Activated CD4-positive, alpha-beta T cell treated with anti-CD3 and anti-CD28 coated beads for 36 hours (primary cell): ENCODE results near the gene GPR22. TPM values are rescaled to one million over a fixed set of nuclear protein-coding genes. Genes with fewer than 3 reads are reported as not detected.

Experiments
- ATAC-seq: fragments of 200-7000 bp; cut with Tn5 transposase; one replicate; pipeline ENCODE4 v1.10.0; 2021; ENCODE audit warnings: mild to moderate bottlenecking, moderate library complexity
- CTCF ChIA-PET: fragments of 350-600 bp; sonication (Branson Sonifier 250); formaldehyde crosslinking; loops from one replicate; lab custom pipeline; 2021; ENCODE audit warnings: antibody characterized with exemption; lab: Charles Lee
- POLR2A ChIA-PET: fragments of 350-600 bp; sonication (Branson Sonifier 250); formaldehyde crosslinking; loops from one replicate; lab custom pipeline; 2021; ENCODE audit warnings: antibody characterized with exemption, inconsistent platforms; lab: Charles Lee
- DNase-seq: peaks from one replicate; pipeline ENCODE4 v3.0.0-alpha.2; 2020
- H3K27ac Mint-ChIP-seq: one replicate; pipeline ENCODE4 v1.8.0; 2021; ENCODE audit warnings: mixed read lengths
- H3K27me3 Mint-ChIP-seq: one replicate; pipeline ENCODE4 v1.8.0; 2021; ENCODE audit warnings: mixed read lengths
- H3K36me3 Mint-ChIP-seq: one replicate; pipeline ENCODE4 v1.8.0; 2021; ENCODE audit warnings: low read depth, mixed read lengths
- H3K4me1 Mint-ChIP-seq: one replicate; pipeline ENCODE4 v1.8.0; 2021; ENCODE audit warnings: mixed read lengths
- H3K4me3 Mint-ChIP-seq: one replicate; pipeline ENCODE4 v1.8.0; 2021; ENCODE audit warnings: mild to moderate bottlenecking, moderate library complexity, mixed read lengths
- H3K9me3 Mint-ChIP-seq: one replicate; pipeline ENCODE4 v1.8.0; 2021; ENCODE audit warnings: low read depth, mixed read lengths
- intact Hi-C, 2 experiments: fragments of 100-400 bp; cut with DNase I in 1 of 2; cut with micrococcal nuclease in 1 of 2; formaldehyde crosslinking; loops; one replicate each; pipeline versions ENCODE4 v1.14.2 to v1.15.1; 2022 to 2024; cut with DNase I, micrococcal nuclease
- total RNA-seq, 2 experiments: library from RNA; stranded (reverse); gene quantifications; one replicate each; pipeline ENCODE4 v1.2.3, GENCODE V29; 2021

The GPR22 gene, protein sequence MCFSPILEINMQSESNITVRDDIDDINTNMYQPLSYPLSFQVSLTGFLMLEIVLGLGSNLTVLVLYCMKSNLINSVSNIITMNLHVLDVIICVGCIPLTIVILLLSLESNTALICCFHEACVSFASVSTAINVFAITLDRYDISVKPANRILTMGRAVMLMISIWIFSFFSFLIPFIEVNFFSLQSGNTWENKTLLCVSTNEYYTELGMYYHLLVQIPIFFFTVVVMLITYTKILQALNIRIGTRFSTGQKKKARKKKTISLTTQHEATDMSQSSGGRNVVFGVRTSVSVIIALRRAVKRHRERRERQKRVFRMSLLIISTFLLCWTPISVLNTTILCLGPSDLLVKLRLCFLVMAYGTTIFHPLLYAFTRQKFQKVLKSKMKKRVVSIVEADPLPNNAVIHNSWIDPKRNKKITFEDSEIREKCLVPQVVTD
- total RNA-seq, result not detected

DNA sequence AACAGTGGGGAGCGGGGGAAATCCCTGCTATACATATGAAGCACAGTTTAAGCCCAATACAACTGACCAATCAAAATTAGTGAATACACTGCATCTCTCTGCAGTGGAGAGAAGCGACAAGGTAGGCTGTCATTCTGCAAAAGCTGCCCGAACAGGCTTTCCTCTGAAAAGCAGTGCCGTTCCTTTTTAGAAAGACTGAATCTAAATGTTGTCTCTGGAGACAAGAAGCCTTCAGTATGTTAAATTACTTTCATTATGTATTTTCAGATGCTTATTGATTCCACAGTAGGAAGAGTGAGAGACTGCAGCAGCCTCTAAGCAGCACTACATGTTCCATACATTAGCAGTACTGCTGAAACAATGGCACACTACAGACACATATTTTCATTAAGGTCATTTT is at the start of gene GPR22:
Gene GPR22 (plus strand): TSS at position 129 of the 400 bp plus-strand sequence. CDS start 4,004 bp downstream, outside the sequence.
- H3K27me3 Mint-ChIP-seq, result no peaks in the 10 kb centered on the region
- no peaks in the 10 kb centered on the region for H3K4me1 Mint-ChIP-seq
- H3K4me3 Mint-ChIP-seq, result no peak within 1 kb of the TSS
- H3K36me3 Mint-ChIP-seq, result peaks cover 5% of the 10 kb centered on the region
- H3K9me3 Mint-ChIP-seq, result no peaks in the 10 kb centered on the region
- ATAC-seq (no peak), DNase-seq (no peak)
- intact Hi-C loops, result loop anchor here in 1 of 2 experiments (10.0 kb wide), 1 partner anchor 195 kb away; the partner anchor contains the start of gene SLC26A4
- no peak within 1 kb of the TSS for H3K27ac Mint-ChIP-seq
- CTCF ChIA-PET, result interaction anchor here (0.7 to 1.8 kb wide), 3 partner anchors 11 to 290 kb away, joined by 3 to 4 read pairs (median 4); no protein-coding TSS in a partner anchor
- POLR2A ChIA-PET, result no interaction called here

DNA sequence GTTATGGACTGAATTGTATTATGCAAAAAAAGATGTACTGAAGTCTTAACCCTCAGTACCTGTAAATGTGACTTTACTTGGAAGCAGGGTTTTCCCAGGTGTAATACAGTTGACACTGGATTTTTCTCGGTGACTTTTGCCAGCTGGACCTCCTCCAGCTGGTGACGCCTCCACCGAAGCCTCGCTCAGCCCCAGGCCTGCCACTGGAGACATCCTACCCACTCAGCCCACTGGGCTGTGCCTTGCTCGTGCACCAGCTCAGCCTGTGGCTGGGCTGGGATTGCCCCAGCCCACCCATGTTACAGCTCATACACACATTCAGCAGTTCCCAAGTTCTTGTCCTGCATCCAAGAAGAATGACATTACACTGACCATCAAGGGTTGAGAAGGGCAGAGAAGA is 42.4 kb upstream of the GPR22 start:
- ChIA-PET CTCF (no interaction called here), POLR2A (no interaction called here)
- H3K4me3 Mint-ChIP-seq, result no peak overlapping the region
- H3K27ac Mint-ChIP-seq, result no peak overlapping the region
- peaks cover 12% of the 10 kb centered on the region for H3K36me3 Mint-ChIP-seq
- H3K4me1 Mint-ChIP-seq, result peaks cover 2% of the 10 kb centered on the region
- peaks cover 4% of the 10 kb centered on the region for H3K9me3 Mint-ChIP-seq
- intact Hi-C loops, result no loop called here
- DNase-seq, result no peak
- no peak for ATAC-seq
- H3K27me3 Mint-ChIP-seq, result no peaks in the 10 kb centered on the region

DNA sequence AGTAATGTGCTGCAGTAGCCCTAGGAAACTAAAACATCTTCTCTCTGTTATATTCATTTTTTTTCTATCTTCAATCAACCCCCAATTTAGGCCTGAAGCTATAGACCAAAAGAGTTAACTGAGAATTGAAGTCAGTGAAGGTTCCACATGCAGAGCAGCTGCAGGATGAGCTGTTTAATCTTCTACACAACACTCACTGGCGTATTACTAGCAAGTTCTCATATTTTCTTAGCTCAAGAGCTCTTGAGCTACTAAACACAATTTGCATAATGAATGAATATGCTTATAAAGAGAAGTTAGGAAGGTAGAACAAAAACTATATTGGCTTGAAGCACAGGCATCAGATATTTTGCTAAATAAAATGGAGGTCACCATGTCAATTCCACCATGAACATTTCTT is 41.2 kb upstream of the GPR22 start:
- Mint-ChIP-seq H3K36me3 (peaks cover 15% of the 10 kb centered on the region), H3K27ac (no peak overlapping the region), H3K27me3 (no peaks in the 10 kb centered on the region), H3K9me3 (peaks cover 6% of the 10 kb centered on the region), H3K4me3 (no peak overlapping the region), H3K4me1 (peaks cover 2% of the 10 kb centered on the region)
- ChIA-PET CTCF (no interaction called here), POLR2A (no interaction called here)
- ATAC-seq (no peak), DNase-seq (no peak)
- intact Hi-C loops, result no loop called here

DNA sequence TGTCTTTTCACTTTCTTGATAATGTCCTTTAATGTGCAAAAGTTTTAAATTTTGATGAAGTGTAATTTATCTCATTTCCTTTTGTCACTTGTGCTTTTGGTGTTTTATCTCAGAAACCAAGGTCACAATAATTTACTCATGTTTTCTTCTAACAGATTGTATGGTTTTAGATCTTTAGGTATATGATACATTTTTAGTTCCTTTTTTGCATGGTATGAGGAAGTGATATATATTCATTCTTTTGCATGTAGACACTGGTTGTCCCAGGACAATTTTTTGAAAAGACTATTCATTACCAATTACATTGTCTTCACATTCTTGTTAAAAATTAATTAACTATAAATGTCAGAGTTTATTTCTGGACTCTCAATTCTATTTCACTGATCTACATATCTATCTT is 39.8 kb upstream of the GPR22 start:
- ChIA-PET CTCF (no interaction called here), POLR2A (no interaction called here)
- ATAC-seq, result no peak

DNA sequence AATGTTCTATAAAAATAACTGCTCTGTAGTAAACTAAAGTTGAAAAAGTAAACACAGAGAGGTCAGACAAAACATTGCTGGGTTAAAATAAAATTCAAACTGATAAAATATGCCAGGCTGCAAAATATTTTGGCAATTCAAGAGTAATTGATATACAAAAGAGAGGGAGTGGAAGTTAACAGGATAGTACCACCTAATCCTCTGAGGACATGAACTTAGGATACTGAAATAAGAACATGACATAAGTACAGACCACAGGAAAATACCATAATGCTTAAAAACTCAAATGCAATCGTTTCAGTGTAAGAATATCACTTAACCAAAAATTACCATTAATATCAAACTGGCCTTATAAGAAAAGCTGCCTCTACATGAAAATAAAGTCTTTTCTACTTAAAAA is 37.6 kb upstream of the GPR22 start:
- ChIA-PET POLR2A (no interaction called here), CTCF (no interaction called here)
- ATAC-seq (no peak), DNase-seq (no peak)
- no peak overlapping the region for H3K27ac Mint-ChIP-seq
- H3K9me3 Mint-ChIP-seq, result peaks cover 11% of the 10 kb centered on the region
- peaks cover 2% of the 10 kb centered on the region for H3K4me1 Mint-ChIP-seq
- H3K4me3 Mint-ChIP-seq, result no peak overlapping the region
- no peaks in the 10 kb centered on the region for H3K27me3 Mint-ChIP-seq
- peaks cover 28% of the 10 kb centered on the region for H3K36me3 Mint-ChIP-seq
- intact Hi-C loops, result no loop called here

More for the DNA sequence above, 39.8 kb upstream of the GPR22 start:
- peaks cover 8% of the 10 kb centered on the region for H3K9me3 Mint-ChIP-seq
- DNase-seq, result no peak
- intact Hi-C loops, result no loop called here
- H3K4me3 Mint-ChIP-seq, result no peak overlapping the region
- H3K27ac Mint-ChIP-seq, result no peak overlapping the region
- no peaks in the 10 kb centered on the region for H3K27me3 Mint-ChIP-seq
- peaks cover 2% of the 10 kb centered on the region for H3K4me1 Mint-ChIP-seq
- H3K36me3 Mint-ChIP-seq, result peaks cover 20% of the 10 kb centered on the region

DNA sequence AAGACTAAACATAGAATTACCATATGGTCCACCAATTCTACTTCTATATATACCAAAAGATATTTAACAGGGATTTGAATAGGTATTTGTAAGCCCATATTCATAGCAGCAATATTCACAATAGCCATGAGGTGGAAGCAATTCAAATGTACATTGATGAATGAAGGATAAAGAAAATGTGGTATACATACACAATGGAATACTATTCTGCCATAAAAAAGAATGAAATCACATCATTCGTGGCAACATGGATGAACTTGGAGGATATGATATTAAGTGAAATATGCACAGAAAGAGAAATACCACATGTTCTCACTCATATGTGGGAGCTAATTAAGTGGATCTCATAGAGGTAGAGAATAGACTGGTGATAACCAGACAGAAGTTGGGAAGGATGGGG is 34.1 kb upstream of the GPR22 start:
- ChIA-PET CTCF (no interaction called here), POLR2A (no interaction called here)
- H3K4me1 Mint-ChIP-seq, result peaks cover 2% of the 10 kb centered on the region
- intact Hi-C loops, result no loop called here
- ATAC-seq (no peak), DNase-seq (no peak)
- peaks cover 21% of the 10 kb centered on the region for H3K36me3 Mint-ChIP-seq
- no peak overlapping the region for H3K27ac Mint-ChIP-seq
- H3K27me3 Mint-ChIP-seq, result no peaks in the 10 kb centered on the region
- peaks cover 11% of the 10 kb centered on the region for H3K9me3 Mint-ChIP-seq
- H3K4me3 Mint-ChIP-seq, result no peak overlapping the region

DNA sequence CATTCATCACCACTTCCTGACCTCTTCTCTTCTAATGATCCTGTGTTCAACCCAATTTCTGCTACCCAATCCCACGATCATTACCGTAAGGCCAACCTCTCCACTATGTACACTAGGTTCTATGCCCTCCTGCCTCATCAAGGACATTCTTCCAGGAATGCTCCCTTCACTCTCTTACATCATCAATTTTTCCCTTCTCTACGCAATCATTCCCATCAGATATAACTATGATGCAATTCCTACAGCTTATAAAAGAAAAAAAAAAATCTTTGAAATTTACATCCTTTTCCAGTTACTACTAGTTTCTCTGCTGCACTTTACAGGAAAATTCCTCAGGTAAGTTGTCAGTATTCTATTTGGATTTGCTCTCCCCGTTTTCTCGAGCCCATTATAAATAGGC is 30.8 kb upstream of the GPR22 start:
- Mint-ChIP-seq H3K27ac (no peak overlapping the region), H3K4me3 (no peak overlapping the region), H3K36me3 (peaks cover 21% of the 10 kb centered on the region), H3K27me3 (no peaks in the 10 kb centered on the region), H3K9me3 (peaks cover 5% of the 10 kb centered on the region), H3K4me1 (peaks cover 2% of the 10 kb centered on the region)
- intact Hi-C loops, result no loop called here
- DNase-seq (no peak), ATAC-seq (no peak)
- ChIA-PET POLR2A (no interaction called here), CTCF (no interaction called here)

DNA sequence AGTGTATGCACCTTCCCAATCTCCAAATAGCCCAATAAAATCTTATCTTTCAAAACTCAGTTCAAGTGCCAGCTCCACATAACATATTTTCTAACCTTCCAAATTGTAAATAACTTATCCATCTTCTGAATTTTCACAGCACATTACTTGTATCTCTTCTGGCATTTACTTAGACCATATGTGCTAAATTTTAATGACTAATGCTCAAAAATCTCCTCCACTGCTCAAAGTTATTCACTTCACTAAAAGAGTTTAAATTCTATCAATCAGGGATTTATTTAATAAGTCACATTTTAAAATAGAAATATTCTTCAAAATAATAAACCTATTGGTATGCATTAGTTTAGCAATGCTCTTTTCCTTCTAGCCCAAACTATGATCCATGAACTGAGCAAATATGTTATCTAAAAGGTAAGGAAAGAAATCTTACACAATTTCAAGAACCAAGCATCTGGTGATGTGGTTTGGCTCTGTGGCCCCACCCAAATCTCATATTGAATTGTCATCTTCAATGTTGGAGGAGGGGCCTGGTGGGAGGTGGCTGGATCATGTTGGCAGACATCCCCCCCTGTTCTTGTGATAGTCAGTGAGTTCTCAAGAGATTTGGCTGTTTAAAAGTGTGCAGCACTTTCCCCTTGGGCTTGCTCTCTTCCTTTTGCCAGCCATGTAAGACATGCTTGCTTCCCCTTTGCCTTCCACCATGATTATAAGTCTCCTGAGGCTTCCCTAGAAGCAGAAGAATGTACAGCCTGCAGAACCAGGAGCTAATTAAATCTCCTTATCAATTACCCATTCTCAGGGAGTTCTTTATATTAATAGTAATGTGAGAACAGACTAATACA is 28.1 kb upstream of the GPR22 start:
- intact Hi-C loops, result no loop called here
- no peaks in the 10 kb centered on the region for H3K9me3 Mint-ChIP-seq
- peaks cover 12% of the 10 kb centered on the region for H3K36me3 Mint-ChIP-seq
- no peaks in the 10 kb centered on the region for H3K27me3 Mint-ChIP-seq
- CTCF ChIA-PET, result interaction anchor here (0.7 kb wide), 1 partner anchor 21 kb away, joined by 3 read pairs; no protein-coding TSS in a partner anchor
- DNase-seq (no peak), ATAC-seq (no peak)
- no peak overlapping the region for H3K4me3 Mint-ChIP-seq
- POLR2A ChIA-PET, result no interaction called here
- no peak overlapping the region for H3K27ac Mint-ChIP-seq
- peaks cover 8% of the 10 kb centered on the region for H3K4me1 Mint-ChIP-seq

DNA sequence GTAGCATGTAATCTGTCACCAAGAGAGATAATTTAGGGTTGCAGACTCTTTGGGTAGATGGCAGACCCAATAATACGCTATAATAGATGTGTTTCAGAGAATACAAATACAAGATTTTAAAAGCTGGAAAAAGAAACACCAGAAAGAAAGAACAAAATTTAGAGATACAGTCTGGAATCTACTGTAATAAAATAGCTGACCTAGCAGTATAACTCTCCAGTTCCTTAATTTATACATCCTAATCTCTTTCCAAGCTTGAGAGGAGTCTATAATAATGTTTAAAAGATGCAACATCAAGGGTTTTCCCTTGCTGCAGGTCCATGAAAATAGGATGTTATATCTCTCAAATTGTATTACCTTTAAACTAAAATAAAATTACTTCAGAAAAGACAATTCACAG is 27.2 kb upstream of the GPR22 start:
- H3K27ac Mint-ChIP-seq, result no peak overlapping the region
- POLR2A ChIA-PET, result no interaction called here
- CTCF ChIA-PET, result interaction anchor here (0.8 to 1.2 kb wide), 2 partner anchors 134 to 342 kb away, joined by 3 to 5 read pairs; no protein-coding TSS in a partner anchor
- no peaks in the 10 kb centered on the region for H3K9me3 Mint-ChIP-seq
- ATAC-seq, result no peak
- intact Hi-C loops, result no loop called here
- no peaks in the 10 kb centered on the region for H3K27me3 Mint-ChIP-seq
- DNase-seq, result no peak
- H3K4me3 Mint-ChIP-seq, result no peak overlapping the region
- peaks cover 13% of the 10 kb centered on the region for H3K4me1 Mint-ChIP-seq
- peaks cover 12% of the 10 kb centered on the region for H3K36me3 Mint-ChIP-seq

DNA sequence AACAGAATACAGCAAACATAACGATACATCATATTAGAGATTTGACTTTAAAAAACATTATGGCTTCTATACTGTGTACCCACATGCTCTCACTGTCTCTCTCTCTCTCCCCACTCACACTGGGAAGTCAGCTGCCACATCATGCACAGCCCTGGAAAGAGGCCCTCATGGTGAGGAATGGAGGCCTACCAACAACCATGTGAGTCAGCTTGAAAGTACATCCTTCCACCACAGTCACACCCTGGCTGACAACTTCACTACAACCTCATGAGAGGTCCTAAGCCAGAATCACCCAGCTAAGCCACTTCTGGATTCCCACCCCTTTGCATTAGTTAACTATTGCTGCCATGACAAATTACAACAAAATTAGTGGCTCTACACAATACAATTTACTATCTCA is 23.3 kb upstream of the GPR22 start:
- intact Hi-C loops, result no loop called here
- peaks cover 13% of the 10 kb centered on the region for H3K4me1 Mint-ChIP-seq
- DNase-seq (peak; percentile 52), ATAC-seq (peak; percentile 96)
- H3K27ac Mint-ChIP-seq, result no peak overlapping the region
- ChIA-PET CTCF (interaction anchor here (0.6 to 1.0 kb wide), 3 partner anchors 18 to 1126 kb away, joined by 3 to 4 read pairs (median 3); no protein-coding TSS in a partner anchor), POLR2A (no interaction called here)
- H3K4me3 Mint-ChIP-seq, result no peak overlapping the region
- H3K27me3 Mint-ChIP-seq, result no peaks in the 10 kb centered on the region
- H3K36me3 Mint-ChIP-seq, result peaks cover 20% of the 10 kb centered on the region
- no peaks in the 10 kb centered on the region for H3K9me3 Mint-ChIP-seq

DNA sequence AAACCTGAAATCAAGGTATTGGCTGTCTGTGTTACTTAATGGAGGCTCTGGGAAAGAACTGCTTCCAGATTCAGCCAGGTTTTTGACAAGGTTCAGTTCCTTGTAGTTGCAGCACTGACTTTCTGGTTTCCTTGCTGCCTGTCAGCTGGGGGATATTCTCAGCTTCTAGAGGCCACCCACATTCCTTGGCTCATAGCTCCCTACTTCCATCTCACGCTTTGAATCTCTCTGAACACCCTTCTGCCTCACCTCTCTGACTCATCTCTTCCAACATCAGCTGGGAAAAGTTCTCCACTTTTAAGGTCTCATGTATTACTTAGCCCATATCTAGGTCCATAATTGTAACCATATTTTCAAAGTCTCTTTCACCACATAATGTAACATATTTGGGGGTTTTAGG is 22.9 kb upstream of the GPR22 start:
- Mint-ChIP-seq H3K4me1 (peaks cover 13% of the 10 kb centered on the region), H3K36me3 (peaks cover 17% of the 10 kb centered on the region), H3K27me3 (no peaks in the 10 kb centered on the region), H3K9me3 (no peaks in the 10 kb centered on the region), H3K4me3 (no peak overlapping the region), H3K27ac (no peak overlapping the region)
- ATAC-seq (peak; percentile 23), DNase-seq (no peak)
- ChIA-PET POLR2A (no interaction called here), CTCF (interaction anchor here (0.6 to 1.0 kb wide), 3 partner anchors 17 to 1126 kb away, joined by 3 to 4 read pairs (median 3); no protein-coding TSS in a partner anchor)
- intact Hi-C loops, result no loop called here
